Measurements from ENCODE around the gene TTLL13.

Gene TTLL13

GRCh38 chr15:90249203-90249863 lies at the start of gene TTLL13:
Gene TTLL13 (plus strand): TSS chr15:90249556. CDS start chr15:90250631, 1,075 bp downstream.
- TF ChIP-seq CTCF (IDR thresholded peaks at IDR 0.05; ENCODE audit: low read depth, low read length) (no peak), EZH2phosphoT487 (IDR thresholded peaks at IDR 0.05; ENCODE audit: low read depth) (no peak)
- no peak within 1 kb of the TSS for H3K9ac ChIP-seq (ENCODE audit: low read length)
- no peaks in the 10 kb centered on the region for H3K27me3 ChIP-seq (ENCODE audit: low read depth, low read length)
- no peaks in the 10 kb centered on the region for H4K20me1 ChIP-seq (ENCODE audit: insufficient read depth, low read length)
- H3K9me3 ChIP-seq (ENCODE audit: insufficient read depth, low read length), result no peaks in the 10 kb centered on the region
- no peak within 1 kb of the TSS for H3K27ac ChIP-seq (ENCODE audit: low read length)
- H3K4me2 ChIP-seq (ENCODE audit: low read length), result peak within 1 kb of the TSS; percentile 59
- no peaks in the 10 kb centered on the region for H3K79me2 ChIP-seq (ENCODE audit: low read length)
- H2AFZ ChIP-seq (ENCODE audit: low read depth, low read length), result peak within 1 kb of the TSS; percentile 28; the same call in 1 of the 2 replicates
- peak within 1 kb of the TSS; percentile 71 for H3K4me3 ChIP-seq (ENCODE audit: low read length)
- no peaks in the 10 kb centered on the region for H3K4me1 ChIP-seq (ENCODE audit: low read length)
- H3K36me3 ChIP-seq (replicated peaks; ENCODE audit: low read depth, low read length), result no peaks in the 10 kb centered on the region

GRCh38 chr15:90200534-90201129 lies 48.7 kb upstream of the TTLL13 start:
- peaks cover 5% of the 10 kb centered on the region; the same call in 1 of the 2 replicates for H3K27me3 ChIP-seq (ENCODE audit: low read depth, low read length)
- peak overlapping the region; percentile 72 for H3K9ac ChIP-seq (ENCODE audit: low read length)
- H3K79me2 ChIP-seq (ENCODE audit: low read length), result no peaks in the 10 kb centered on the region
- no peaks in the 10 kb centered on the region for H4K20me1 ChIP-seq (ENCODE audit: insufficient read depth, low read length)
- no peaks in the 10 kb centered on the region for H3K9me3 ChIP-seq (ENCODE audit: insufficient read depth, low read length)
- peaks cover 10% of the 10 kb centered on the region for H3K4me1 ChIP-seq (ENCODE audit: low read length)
- no peaks in the 10 kb centered on the region for H3K36me3 ChIP-seq (replicated peaks; ENCODE audit: low read depth, low read length)
- TF ChIP-seq CTCF (IDR thresholded peaks at IDR 0.05; ENCODE audit: low read depth, low read length) (no peak), EZH2phosphoT487 (IDR thresholded peaks at IDR 0.05; ENCODE audit: low read depth) (no peak)
- peak overlapping the region; percentile 43; the same call in 1 of the 2 replicates for H2AFZ ChIP-seq (ENCODE audit: low read depth, low read length)
- no peak overlapping the region for H3K27ac ChIP-seq (ENCODE audit: low read length)
- H3K4me2 ChIP-seq (ENCODE audit: low read length), result peak overlapping the region; percentile 85
- H3K4me3 ChIP-seq (ENCODE audit: low read length), result peak overlapping the region; percentile 84

- H3K36me3 ChIP-seq (replicated peaks; ENCODE audit: low read depth, low read length), result no peaks in the 10 kb centered on the region
- H3K27ac ChIP-seq (ENCODE audit: low read length), result no peak within 1 kb of the TSS
- H3K4me1 ChIP-seq (ENCODE audit: low read length), result peaks cover 10% of the 10 kb centered on the region
- TF ChIP-seq EZH2phosphoT487 (IDR thresholded peaks at IDR 0.05; ENCODE audit: low read depth), result no peak
- no peak for TF ChIP-seq CTCF (IDR thresholded peaks at IDR 0.05; ENCODE audit: low read depth, low read length)
- H3K79me2 ChIP-seq (ENCODE audit: low read length), result no peaks in the 10 kb centered on the region
- no peaks in the 10 kb centered on the region for H3K9me3 ChIP-seq (ENCODE audit: insufficient read depth, low read length)
- H3K4me2 ChIP-seq (ENCODE audit: low read length), result peak within 1 kb of the TSS; percentile 85
- H3K27me3 ChIP-seq (ENCODE audit: low read depth, low read length), result peaks cover 5% of the 10 kb centered on the region; the same call in 1 of the 2 replicates
- H2AFZ ChIP-seq (ENCODE audit: low read depth, low read length), result peak within 1 kb of the TSS; percentile 52
- peak within 1 kb of the TSS; percentile 72 for H3K9ac ChIP-seq (ENCODE audit: low read length)
- peak within 1 kb of the TSS; percentile 84 for H3K4me3 ChIP-seq (ENCODE audit: low read length)
- H4K20me1 ChIP-seq (ENCODE audit: insufficient read depth, low read length), result no peaks in the 10 kb centered on the region
These were observed 48.0 kb upstream of the TTLL13 start, which contains the start of gene SEMA4B for GRCh38 chr15:90201130-90201943. Gene SEMA4B (plus strand): TSS chr15:90201330. CDS start chr15:90201579, 249 bp downstream.

Data from OCI-LY3 (cell line).